T-helper 2 cell treated with Interferon-gamma antibody and Interleukin-4, amounts not matched to agents 5 μg/mL and 100 μg/mL, for 36 hours (primary cell): ENCODE data around the gene PEX14.

ENCODE experiments used
- DNase-seq: peaks from one replicate; pipeline ENCODE4 v3.0.0; 2021; ENCODE audit warnings: low spot score
- H3K27ac Mint-ChIP-seq: one replicate; pipeline ENCODE4 v1.8.0; 2021; ENCODE audit warnings: mild to moderate bottlenecking, mixed read lengths
- H3K27me3 Mint-ChIP-seq: one replicate; pipeline ENCODE4 v1.8.0; 2021; ENCODE audit warnings: low read depth, mixed read lengths
- H3K36me3 Mint-ChIP-seq: one replicate; pipeline ENCODE4 v1.8.0; 2021; ENCODE audit warnings: low read depth, mixed read lengths
- H3K4me1 Mint-ChIP-seq: one replicate; pipeline ENCODE4 v1.8.0; 2021; ENCODE audit warnings: low read depth, mixed read lengths
- H3K4me3 Mint-ChIP-seq: one replicate; pipeline ENCODE4 v1.8.0; 2022; ENCODE audit warnings: mild to moderate bottlenecking, moderate library complexity, mixed read lengths
- H3K9me3 Mint-ChIP-seq: one replicate; pipeline ENCODE4 v1.8.0; 2021; ENCODE audit warnings: mixed read lengths

Gene PEX14

DNA sequence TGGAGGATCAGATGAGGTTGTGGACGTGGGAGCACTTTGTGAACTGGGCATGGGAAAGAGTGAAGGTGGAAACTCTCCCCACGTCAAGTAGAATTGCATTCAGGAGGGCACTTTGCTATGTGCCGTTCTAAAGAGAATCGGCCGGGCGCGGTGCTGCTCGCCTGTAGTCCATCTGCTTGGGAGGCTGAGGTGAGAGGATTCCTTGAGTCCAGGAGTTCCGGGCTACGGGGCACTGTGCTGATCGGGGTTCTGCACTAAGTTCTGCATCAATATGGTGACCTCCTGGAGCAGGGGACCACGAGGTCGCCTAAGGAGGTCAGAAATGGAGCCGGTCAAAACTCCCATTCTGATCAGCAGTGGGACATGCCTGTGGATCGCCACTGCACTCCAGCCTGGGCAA lies 141.9 kb downstream of the PEX14 start:
- Mint-ChIP-seq H3K36me3 (no peaks in the 10 kb centered on the region), H3K4me3 (no peak overlapping the region), H3K27ac (no peak overlapping the region), H3K4me1 (no peaks in the 10 kb centered on the region), H3K27me3 (no peaks in the 10 kb centered on the region), H3K9me3 (no peaks in the 10 kb centered on the region)
- DNase-seq: no peak

DNA sequence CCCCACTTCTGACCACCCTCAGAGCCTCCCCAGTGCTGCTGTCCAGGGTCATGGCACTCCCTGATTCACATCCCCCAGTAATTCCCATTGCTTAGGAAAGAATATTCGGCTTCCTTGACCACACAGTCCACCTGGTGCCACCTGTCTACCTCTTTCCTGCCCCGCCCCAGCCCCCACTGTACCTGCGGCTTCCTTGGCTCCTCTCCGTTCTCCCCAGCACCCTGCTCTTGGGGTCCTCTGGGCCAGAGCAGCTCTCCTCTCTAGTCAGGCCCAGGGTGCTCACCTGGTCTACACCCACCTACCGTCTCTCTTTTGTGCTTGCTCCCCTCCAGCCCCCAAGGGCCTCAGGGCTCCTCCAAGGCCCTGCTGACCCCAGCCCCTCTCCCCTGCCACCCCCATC lies 142.6 kb downstream of the PEX14 start:
- H3K4me3 Mint-ChIP-seq: no peak overlapping the region
- no peak overlapping the region for H3K27ac Mint-ChIP-seq
- H3K27me3 Mint-ChIP-seq: no peaks in the 10 kb centered on the region
- no peaks in the 10 kb centered on the region for H3K36me3 Mint-ChIP-seq
- H3K4me1 Mint-ChIP-seq: no peaks in the 10 kb centered on the region
- DNase-seq: no peak
- H3K9me3 Mint-ChIP-seq: no peaks in the 10 kb centered on the region

DNA sequence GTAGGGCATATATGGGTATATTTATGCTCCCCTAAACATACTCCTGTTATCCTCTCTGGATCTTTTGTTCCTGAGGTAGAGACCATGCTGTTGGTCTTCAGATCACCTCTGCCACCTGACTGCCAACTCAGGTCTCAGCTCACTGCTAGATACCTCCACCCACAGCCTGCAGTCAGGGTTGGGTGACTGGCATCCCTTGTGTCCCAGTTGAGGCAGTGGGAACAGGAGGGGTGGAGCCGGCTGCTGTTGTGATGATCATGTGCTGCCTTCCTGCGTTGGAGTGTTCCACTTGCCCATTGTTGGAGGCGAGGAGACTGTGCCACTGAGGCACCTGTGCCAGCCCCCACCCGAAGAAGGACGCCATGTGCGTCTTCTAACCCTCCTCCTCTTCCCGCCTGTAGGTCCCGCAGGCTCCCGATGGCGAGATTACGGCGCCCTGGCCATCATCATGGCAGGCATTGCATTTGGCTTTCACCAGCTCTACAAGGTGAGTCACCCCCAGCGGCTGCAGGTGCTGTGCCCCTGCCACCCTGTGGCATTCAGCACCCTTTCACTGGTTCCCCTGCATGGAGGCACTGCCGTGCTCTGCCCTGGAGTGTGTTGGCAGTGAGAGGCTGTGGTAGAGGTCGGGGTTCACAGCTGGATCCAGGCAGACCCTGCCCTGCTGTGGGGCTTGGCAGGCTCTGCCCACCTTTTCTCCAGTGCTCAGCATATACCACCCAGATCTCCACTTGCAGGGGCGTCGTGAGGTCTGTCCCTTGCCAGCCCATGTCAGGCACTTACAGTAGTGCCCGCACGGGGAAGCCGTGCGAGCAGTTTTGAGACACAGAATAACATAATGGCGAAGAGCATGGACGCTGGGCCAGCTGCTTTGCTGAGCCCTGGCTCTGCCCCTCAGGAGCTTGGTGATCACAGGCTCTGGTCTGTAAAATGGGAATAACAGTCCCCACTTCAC lies 143.5 kb downstream of the PEX14 start:
- Mint-ChIP-seq H3K36me3 (no peaks in the 10 kb centered on the region), H3K9me3 (no peaks in the 10 kb centered on the region), H3K27ac (no peak overlapping the region), H3K4me1 (no peaks in the 10 kb centered on the region), H3K4me3 (no peak overlapping the region), H3K27me3 (no peaks in the 10 kb centered on the region)
- no peak for DNase-seq

DNA sequence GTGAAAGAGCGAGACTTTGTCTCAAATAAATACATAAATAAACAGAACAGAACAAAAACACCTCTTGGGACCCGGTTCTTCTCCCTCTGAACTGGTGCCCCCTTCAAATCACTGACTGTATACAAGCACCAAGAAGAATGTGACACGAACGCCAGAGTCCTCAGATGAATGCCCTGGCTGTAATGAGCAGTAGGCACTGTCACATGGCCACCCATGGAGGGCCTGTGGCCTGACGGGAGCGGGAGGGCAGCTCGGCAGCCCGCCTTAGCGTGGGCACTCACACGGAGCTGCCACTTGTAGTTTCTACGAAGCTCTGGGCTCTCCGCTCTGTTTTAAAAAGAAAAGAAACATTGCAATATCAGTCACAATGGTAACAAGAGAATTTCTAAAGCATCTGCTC lies 146.0 kb downstream of the PEX14 start:
- no peaks in the 10 kb centered on the region for H3K36me3 Mint-ChIP-seq
- no peaks in the 10 kb centered on the region for H3K4me1 Mint-ChIP-seq
- no peak for DNase-seq
- H3K9me3 Mint-ChIP-seq: no peaks in the 10 kb centered on the region
- no peaks in the 10 kb centered on the region for H3K27me3 Mint-ChIP-seq
- no peak overlapping the region for H3K4me3 Mint-ChIP-seq
- no peak overlapping the region for H3K27ac Mint-ChIP-seq

DNA sequence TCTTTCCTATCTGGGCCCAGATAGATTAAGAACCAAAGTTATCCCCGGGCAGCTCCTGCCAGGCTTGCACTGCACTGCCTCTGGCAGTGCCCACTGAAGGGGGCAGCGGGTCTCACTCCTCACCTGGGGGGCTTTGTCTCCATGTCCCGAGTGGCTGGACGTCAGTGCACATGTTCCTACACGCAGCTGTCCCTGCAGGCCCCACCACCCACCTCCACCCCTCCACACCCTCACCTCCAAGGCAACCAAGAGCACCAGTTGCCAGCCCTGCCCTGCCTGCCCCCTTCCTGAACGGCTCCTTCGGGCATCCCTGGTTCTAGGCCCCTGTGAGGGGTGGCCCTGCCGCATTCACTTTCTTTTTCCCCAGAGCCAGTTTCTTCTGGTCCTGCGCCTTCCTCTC lies 147.2 kb downstream of the PEX14 start:
- Mint-ChIP-seq H3K9me3 (no peaks in the 10 kb centered on the region), H3K4me1 (no peaks in the 10 kb centered on the region), H3K27me3 (no peaks in the 10 kb centered on the region), H3K27ac (no peak overlapping the region), H3K36me3 (no peaks in the 10 kb centered on the region), H3K4me3 (no peak overlapping the region)
- DNase-seq: no peak

DNA sequence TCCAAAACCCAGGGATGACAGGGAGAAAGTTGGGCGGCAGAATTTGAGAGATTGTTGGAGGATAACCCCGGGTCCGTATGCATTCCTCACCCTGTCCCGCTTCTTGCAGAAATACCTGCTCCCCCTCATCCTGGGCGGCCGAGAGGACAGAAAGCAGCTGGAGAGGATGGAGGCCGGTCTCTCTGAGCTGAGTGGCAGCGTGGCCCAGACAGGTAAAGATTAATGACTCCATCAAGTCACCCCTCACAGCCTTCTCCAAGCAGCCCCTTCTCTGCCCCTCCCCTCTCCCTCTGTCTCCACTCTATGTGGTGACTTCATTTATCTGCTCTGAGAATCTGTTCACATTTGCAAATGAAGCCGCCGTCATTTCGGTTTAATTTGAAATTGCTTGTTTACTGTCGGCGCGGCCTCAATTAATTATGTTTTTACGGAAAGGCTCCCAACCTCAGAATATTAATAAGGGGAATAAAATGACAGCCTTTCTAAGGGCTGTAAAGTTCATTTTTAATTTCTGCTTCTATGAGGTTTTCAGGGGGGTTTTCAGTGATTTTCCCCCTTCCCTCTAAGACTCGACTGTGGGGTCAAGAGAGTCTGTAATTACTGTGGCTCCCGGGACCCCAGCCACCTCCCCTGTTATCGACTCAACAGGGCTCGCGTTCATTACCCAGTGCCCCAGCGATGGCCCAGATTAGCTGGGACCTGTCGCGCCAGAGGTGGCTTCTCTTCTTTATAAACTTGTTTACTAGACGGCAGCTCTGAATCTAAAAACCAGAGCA lies 148.3 kb downstream of the PEX14 start:
- Mint-ChIP-seq H3K4me3 (no peak overlapping the region), H3K4me1 (no peaks in the 10 kb centered on the region), H3K9me3 (no peaks in the 10 kb centered on the region), H3K27me3 (no peaks in the 10 kb centered on the region), H3K27ac (no peak overlapping the region), H3K36me3 (no peaks in the 10 kb centered on the region)
- DNase-seq: no peak

DNA sequence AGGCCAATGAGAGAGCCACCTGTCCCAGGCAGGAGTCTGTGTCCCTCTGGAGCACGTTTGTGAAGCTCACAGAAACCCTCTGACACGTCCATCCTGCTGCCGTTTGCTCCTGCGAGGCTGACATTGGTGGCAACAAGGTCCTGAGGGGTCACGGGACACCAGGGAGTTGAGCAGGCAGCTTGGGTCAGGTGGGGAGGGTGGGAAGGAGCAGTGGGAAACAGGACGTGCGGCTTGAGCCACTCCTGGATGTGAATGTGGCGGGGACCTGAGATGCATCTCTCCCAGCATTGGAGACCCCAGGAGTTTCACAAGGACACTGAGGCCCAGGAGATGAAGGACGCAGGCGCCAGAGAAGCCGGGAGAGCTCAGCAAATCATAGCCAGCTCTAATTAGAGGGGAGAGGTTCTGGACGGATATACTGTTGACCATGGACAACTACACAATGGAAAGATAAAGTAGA lies 149.0 kb downstream of the PEX14 start:
- no peaks in the 10 kb centered on the region for H3K36me3 Mint-ChIP-seq
- H3K9me3 Mint-ChIP-seq: no peaks in the 10 kb centered on the region

DNA sequence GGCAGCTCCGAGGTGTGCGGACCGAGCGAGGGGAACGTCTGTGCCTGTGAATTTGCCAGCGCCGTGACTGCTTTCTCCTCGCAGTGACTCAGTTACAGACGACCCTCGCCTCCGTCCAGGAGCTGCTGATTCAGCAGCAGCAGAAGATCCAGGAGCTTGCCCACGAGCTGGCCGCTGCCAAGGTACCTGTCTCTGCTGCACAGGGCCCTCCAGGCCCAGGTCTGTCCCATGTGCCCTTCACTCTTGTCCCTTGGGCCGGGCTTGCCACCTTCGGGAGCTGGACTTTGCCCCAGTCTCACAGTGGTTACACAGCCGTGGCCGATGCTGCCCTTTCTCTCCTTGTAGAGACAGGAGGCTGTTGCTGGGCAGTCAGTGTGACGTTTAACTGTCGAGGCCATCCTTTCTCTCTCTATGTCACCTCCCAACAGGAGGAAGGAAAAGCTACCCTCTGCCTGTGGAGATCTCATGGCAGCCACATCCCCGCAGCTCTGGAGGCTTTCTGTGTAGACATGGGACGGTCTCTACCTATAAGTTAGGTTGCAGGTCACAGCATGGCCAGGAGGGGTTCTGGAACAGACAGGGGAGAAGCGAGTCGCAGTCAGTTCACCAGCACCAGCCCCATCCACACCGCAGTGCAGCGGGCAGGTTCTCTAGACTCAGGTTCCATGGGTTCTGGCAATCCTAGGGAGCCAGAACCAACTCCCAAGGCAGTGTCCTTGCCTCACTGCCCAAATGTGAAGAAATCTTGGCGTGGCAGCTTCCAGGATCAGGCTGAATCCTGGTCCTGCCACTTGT lies 149.7 kb downstream of the PEX14 start:
- no peak overlapping the region for H3K27ac Mint-ChIP-seq
- no peak overlapping the region for H3K4me3 Mint-ChIP-seq
- no peaks in the 10 kb centered on the region for H3K4me1 Mint-ChIP-seq
- no peaks in the 10 kb centered on the region for H3K36me3 Mint-ChIP-seq
- no peaks in the 10 kb centered on the region for H3K9me3 Mint-ChIP-seq
- no peak for DNase-seq
- no peaks in the 10 kb centered on the region for H3K27me3 Mint-ChIP-seq

More for the DNA sequence above, 149.0 kb downstream of the PEX14 start:
- no peaks in the 10 kb centered on the region for H3K27me3 Mint-ChIP-seq
- H3K27ac Mint-ChIP-seq: no peak overlapping the region
- H3K4me3 Mint-ChIP-seq: no peak overlapping the region
- DNase-seq: no peak
- no peaks in the 10 kb centered on the region for H3K4me1 Mint-ChIP-seq

DNA sequence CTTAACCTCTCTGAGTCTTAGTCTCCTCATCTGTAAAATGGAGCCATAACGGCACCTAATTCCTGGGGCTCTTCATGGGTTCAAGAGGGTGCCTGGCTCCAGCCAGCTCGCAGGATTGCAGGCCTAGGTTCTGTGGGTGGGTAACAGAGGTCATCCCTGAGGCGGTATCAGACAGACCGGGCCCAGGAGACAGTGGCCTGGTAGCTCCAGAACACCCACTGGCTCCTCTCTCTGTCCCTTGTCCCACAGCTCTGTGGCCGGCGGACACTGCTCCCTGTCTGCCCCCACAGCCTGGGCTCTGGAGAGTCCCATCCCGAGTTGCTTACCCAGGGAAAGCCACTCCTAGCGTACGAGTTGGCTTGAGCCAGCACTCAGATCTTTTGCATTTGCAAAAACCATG lies 150.3 kb downstream of the PEX14 start:
- no peaks in the 10 kb centered on the region for H3K27me3 Mint-ChIP-seq
- H3K9me3 Mint-ChIP-seq: no peaks in the 10 kb centered on the region
- H3K36me3 Mint-ChIP-seq: no peaks in the 10 kb centered on the region
- no peaks in the 10 kb centered on the region for H3K4me1 Mint-ChIP-seq
- H3K4me3 Mint-ChIP-seq: no peak overlapping the region
- H3K27ac Mint-ChIP-seq: no peak overlapping the region
- DNase-seq: no peak

DNA sequence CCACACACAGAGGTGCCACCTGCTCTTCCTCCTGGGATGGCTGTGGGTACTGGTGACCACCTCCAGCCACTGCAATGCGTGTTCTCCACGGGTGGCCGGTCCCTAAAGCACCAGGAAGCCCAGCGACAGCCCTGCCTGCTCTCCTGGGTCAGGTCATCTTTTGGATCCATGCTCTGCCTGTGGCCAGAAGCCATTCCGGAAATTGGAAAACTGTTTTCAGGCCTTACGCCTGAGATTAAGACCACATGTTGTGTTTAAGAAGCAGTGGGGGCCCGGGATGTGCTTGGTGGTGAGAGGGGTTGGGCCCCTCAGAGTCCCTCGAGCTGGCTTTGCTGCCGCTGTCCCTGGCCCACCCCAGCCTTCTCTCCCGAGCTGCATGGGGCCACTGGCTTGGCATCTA lies 150.8 kb downstream of the PEX14 start:
- DNase-seq: no peak
- H3K4me3 Mint-ChIP-seq: no peak overlapping the region
- no peaks in the 10 kb centered on the region for H3K9me3 Mint-ChIP-seq
- H3K4me1 Mint-ChIP-seq: no peaks in the 10 kb centered on the region
- H3K27me3 Mint-ChIP-seq: no peaks in the 10 kb centered on the region
- H3K27ac Mint-ChIP-seq: no peak overlapping the region
- H3K36me3 Mint-ChIP-seq: no peaks in the 10 kb centered on the region

DNA sequence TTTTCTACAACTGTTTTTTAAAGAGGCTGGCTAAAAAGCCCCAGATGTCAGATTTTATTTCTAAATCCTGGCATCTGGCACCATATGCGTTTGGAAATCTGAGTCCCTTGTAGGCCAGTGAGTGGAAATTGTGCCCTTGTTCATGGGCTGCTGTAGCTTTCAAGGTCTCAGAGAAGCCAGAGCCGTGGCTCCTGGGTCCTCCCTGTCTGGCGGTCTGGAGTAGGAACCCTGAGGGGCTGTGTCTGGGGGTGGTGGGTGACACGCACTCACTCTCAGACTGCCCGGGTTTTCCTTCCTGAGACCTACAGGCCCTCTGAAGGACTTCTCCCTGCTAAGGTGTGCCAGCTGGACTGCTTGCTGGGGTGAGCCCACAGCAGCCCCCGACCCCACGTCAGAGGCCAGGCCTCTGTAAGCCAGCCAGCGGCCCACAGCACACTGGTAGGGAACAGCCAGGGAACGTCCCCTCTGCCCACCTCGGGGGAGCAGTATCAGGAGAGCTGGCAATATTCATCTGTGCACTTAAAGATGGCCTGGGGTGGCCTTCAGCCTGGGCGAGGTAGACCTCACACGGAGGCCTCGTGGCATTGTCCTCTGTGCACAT lies 151.5 kb downstream of the PEX14 start:
- no peaks in the 10 kb centered on the region for H3K27me3 Mint-ChIP-seq
- H3K4me1 Mint-ChIP-seq: no peaks in the 10 kb centered on the region
- no peak overlapping the region for H3K27ac Mint-ChIP-seq
- no peaks in the 10 kb centered on the region for H3K9me3 Mint-ChIP-seq
- H3K4me3 Mint-ChIP-seq: no peak overlapping the region
- DNase-seq: no peak
- H3K36me3 Mint-ChIP-seq: no peaks in the 10 kb centered on the region

DNA sequence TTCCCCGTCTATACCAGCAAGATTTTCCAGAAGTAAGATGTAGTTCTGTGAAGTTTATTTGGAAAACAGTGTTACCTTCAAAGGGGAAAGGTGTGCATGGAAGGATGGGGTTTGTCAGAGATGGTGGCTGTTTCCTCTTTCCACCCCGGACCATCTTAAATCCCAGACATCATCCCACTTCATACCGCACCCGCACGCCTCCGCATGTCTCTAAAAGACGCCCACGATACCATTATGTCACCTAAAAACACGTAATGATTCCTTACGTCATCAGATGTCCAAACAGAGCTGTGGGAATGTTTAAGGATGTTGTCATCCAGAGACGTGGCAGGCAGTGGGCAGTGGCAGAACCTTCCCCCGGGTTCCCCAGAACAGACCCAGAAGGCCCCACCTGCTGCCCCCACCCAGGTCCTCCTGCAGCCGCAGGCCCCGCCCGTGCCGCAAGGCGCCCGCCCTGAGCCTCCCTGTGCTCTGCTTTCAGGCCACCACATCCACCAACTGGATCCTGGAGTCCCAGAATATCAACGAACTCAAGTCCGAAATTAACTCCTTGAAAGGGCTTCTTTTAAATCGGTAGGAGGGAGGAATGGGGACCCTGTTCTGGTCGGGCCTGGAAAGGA lies 152.2 kb downstream of the PEX14 start:
- no peaks in the 10 kb centered on the region for H3K9me3 Mint-ChIP-seq
- H3K27ac Mint-ChIP-seq: no peak overlapping the region
- H3K4me1 Mint-ChIP-seq: no peaks in the 10 kb centered on the region
- H3K36me3 Mint-ChIP-seq: no peaks in the 10 kb centered on the region
- DNase-seq: no peak
- no peak overlapping the region for H3K4me3 Mint-ChIP-seq
- no peaks in the 10 kb centered on the region for H3K27me3 Mint-ChIP-seq

DNA sequence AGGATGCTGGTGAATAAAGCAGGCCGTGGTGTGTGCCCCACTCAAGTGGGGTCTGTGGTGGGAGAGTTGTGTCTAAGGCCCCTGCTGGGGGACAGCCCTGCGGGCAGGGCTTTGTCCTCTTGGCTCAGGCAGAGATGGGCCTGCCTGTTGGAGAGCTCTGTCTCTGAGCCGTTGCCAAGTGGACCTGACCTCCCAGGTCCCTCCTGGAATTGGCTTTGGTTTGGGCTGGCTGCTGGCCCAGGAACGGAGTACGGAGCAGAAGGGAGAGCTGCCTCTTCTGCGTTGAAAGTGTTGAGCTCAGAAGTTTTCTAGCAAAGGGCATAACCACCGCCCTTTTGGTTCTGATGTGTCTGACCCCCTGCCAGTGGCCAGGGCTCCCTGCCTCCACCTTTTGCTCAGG lies 153.9 kb downstream of the PEX14 start:
- no peaks in the 10 kb centered on the region for H3K36me3 Mint-ChIP-seq
- no peak overlapping the region for H3K27ac Mint-ChIP-seq
- DNase-seq: no peak
- H3K4me3 Mint-ChIP-seq: no peak overlapping the region
- no peaks in the 10 kb centered on the region for H3K27me3 Mint-ChIP-seq
- no peaks in the 10 kb centered on the region for H3K9me3 Mint-ChIP-seq
- no peaks in the 10 kb centered on the region for H3K4me1 Mint-ChIP-seq
